Measurements from ENCODE around the gene NPR3.

DNA sequence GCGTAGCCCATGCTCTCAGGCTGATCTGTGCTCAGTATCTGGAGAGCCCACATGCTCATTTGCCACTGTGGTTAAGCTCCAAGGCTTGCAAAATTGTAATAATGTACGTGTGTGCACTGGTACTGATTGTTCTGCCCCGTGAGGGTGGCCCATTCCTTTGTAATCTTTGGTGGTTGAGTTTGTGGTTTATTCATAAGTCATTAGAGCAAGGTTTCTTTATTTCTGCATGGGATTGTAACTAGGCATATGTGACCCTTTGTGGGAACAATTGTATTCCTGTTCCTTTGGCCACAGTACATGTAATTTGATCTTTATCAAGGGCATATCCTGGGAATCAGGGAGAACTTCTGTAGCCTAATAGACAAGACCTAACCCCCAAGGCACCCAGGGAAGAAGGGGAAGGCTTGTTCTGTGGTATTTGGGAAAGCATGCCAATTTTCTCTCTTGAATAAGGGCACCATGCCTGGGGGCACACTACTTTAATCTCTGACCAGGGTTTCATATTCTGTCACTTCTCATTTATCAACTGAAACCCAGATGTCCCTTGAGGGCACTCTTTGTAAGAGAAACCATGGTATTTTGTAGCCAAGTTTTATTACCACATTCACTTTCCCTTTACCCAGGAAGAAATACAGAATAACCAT, 74.6 kb downstream of the NPR3 start:
- TF ChIP-seq, protein P1, sequence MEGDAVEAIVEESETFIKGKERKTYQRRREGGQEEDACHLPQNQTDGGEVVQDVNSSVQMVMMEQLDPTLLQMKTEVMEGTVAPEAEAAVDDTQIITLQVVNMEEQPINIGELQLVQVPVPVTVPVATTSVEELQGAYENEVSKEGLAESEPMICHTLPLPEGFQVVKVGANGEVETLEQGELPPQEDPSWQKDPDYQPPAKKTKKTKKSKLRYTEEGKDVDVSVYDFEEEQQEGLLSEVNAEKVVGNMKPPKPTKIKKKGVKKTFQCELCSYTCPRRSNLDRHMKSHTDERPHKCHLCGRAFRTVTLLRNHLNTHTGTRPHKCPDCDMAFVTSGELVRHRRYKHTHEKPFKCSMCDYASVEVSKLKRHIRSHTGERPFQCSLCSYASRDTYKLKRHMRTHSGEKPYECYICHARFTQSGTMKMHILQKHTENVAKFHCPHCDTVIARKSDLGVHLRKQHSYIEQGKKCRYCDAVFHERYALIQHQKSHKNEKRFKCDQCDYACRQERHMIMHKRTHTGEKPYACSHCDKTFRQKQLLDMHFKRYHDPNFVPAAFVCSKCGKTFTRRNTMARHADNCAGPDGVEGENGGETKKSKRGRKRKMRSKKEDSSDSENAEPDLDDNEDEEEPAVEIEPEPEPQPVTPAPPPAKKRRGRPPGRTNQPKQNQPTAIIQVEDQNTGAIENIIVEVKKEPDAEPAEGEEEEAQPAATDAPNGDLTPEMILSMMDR (IDR thresholded peaks at IDR 0.05), result no peak
- no peak for TF ChIP-seq POLR2AphosphoS5 (IDR thresholded peaks at IDR 0.05; ENCODE audit: insufficient read depth in 1 of 2, low read depth in 1 of 2)
